ENCODE data around the gene TENM3. TPM values are rescaled to one million over a fixed set of nuclear protein-coding genes. Genes with fewer than 3 reads are reported as not detected.

Gene TENM3
- total and polyA plus RNA-seq, 10 of the 15 experiments (the other 5 are each of a cell fraction or from before 2014, with no cell fraction given): 0.01 to 1.7 (median 0.08) TPM; not detected in 2

DNA sequence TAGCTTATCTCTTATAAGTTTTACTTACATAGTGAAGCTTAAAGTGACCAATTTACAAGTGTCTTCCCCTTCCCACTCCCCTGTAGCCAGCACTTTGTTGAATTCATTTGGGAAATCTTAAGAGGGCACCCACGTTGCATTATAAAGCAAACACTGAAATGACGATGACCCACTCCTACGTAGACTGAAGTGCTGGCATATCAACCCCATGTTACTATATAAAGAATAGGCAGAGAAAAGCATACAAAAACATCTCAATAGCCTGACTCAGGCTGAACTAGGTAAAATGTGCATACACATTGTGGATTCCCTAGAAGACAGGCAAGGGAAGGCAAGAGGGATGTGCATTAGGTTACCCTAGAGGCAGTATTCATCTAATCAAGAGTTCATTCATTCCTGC lies 313.4 kb downstream of the TENM3 start (continued):
- TF ChIP-seq ATF7 (IDR thresholded peaks at IDR 0.05; ENCODE audit: low read depth) (no peak), CBX5 (IDR thresholded peaks at IDR 0.05; ENCODE audit: low read depth) (no peak), FOS (IDR thresholded peaks at IDR 0.05; ENCODE audit: borderline replicate concordance, extremely low read depth, insufficient read length) (no peak), RELA (IDR thresholded peaks at IDR 0.05; ENCODE audit: borderline replicate concordance, partially characterized antibody) (no peak), MXI1 (IDR thresholded peaks at IDR 0.05; ENCODE audit: low read depth, low read length) (no peak)
- TF ChIP-seq, protein P1, sequence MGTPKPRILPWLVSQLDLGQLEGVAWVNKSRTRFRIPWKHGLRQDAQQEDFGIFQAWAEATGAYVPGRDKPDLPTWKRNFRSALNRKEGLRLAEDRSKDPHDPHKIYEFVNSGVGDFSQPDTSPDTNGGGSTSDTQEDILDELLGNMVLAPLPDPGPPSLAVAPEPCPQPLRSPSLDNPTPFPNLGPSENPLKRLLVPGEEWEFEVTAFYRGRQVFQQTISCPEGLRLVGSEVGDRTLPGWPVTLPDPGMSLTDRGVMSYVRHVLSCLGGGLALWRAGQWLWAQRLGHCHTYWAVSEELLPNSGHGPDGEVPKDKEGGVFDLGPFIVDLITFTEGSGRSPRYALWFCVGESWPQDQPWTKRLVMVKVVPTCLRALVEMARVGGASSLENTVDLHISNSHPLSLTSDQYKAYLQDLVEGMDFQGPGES (IDR thresholded peaks at IDR 0.05): no peak
- TF ChIP-seq, protein P2, sequence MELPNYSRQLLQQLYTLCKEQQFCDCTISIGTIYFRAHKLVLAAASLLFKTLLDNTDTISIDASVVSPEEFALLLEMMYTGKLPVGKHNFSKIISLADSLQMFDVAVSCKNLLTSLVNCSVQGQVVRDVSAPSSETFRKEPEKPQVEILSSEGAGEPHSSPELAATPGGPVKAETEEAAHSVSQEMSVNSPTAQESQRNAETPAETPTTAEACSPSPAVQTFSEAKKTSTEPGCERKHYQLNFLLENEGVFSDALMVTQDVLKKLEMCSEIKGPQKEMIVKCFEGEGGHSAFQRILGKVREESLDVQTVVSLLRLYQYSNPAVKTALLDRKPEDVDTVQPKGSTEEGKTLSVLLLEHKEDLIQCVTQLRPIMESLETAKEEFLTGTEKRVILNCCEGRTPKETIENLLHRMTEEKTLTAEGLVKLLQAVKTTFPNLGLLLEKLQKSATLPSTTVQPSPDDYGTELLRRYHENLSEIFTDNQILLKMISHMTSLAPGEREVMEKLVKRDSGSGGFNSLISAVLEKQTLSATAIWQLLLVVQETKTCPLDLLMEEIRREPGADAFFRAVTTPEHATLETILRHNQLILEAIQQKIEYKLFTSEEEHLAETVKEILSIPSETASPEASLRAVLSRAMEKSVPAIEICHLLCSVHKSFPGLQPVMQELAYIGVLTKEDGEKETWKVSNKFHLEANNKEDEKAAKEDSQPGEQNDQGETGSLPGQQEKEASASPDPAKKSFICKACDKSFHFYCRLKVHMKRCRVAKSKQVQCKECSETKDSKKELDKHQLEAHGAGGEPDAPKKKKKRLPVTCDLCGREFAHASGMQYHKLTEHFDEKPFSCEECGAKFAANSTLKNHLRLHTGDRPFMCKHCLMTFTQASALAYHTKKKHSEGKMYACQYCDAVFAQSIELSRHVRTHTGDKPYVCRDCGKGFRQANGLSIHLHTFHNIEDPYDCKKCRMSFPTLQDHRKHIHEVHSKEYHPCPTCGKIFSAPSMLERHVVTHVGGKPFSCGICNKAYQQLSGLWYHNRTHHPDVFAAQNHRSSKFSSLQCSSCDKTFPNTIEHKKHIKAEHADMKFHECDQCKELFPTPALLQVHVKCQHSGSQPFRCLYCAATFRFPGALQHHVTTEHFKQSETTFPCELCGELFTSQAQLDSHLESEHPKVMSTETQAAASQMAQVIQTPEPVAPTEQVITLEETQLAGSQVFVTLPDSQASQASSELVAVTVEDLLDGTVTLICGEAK (IDR thresholded peaks at IDR 0.05; ENCODE audit: borderline replicate concordance): no peak
- TF ChIP-seq, protein P3, sequence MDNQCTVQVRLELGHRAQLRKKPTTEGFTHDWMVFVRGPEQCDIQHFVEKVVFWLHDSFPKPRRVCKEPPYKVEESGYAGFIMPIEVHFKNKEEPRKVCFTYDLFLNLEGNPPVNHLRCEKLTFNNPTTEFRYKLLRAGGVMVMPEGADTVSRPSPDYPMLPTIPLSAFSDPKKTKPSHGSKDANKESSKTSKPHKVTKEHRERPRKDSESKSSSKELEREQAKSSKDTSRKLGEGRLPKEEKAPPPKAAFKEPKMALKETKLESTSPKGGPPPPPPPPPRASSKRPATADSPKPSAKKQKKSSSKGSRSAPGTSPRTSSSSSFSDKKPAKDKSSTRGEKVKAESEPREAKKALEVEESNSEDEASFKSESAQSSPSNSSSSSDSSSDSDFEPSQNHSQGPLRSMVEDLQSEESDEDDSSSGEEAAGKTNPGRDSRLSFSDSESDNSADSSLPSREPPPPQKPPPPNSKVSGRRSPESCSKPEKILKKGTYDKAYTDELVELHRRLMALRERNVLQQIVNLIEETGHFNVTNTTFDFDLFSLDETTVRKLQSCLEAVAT (IDR thresholded peaks at IDR 0.05): no peak

All from GM12878 (cell line).